ENCODE data around the gene SHFL.

Gene SHFL

GRCh38 chr19:10085641-10086590, at the start of gene SHFL:
Gene SHFL (plus strand): TSS chr19:10086317. CDS start chr19:10086428, 111 bp downstream.
- no peak for DNase-seq

GRCh38 chr19:10036601-10037071, 49.5 kb upstream of the SHFL start:
- DNase-seq, result no peak

- DNase-seq, result no peak
These were observed 48.8 kb upstream of the SHFL start for GRCh38 chr19:10037367-10037766.

GRCh38 chr19:10037809-10038208, 48.3 kb upstream of the SHFL start:
- no peak for DNase-seq

GRCh38 chr19:10043286-10043927, 42.7 kb upstream of the SHFL start:
- no peak for DNase-seq

GRCh38 chr19:10044390-10044789, 41.7 kb upstream of the SHFL start:
- no peak for DNase-seq

- no peak for DNase-seq
These were observed 40.7 kb upstream of the SHFL start for GRCh38 chr19:10045371-10045770.

- DNase-seq, result no peak
These were observed 36.5 kb upstream of the SHFL start for GRCh38 chr19:10049626-10050025.

GRCh38 chr19:10052602-10053360, 33.3 kb upstream of the SHFL start:
- DNase-seq, result no peak

- DNase-seq, result no peak
These were observed 24.3 kb upstream of the SHFL start for GRCh38 chr19:10061717-10062310.

- no peak for DNase-seq
These were observed 17.9 kb upstream of the SHFL start for GRCh38 chr19:10068205-10068604.

GRCh38 chr19:10069046-10069445, 17.1 kb upstream of the SHFL start:
- no peak for DNase-seq

GRCh38 chr19:10070730-10071446, 15.2 kb upstream of the SHFL start:
- no peak for DNase-seq

- no peak for DNase-seq
These were observed 12.0 kb upstream of the SHFL start for GRCh38 chr19:10074153-10074552.

GRCh38 chr19:10076535-10076934, 9.6 kb upstream of the SHFL start:
- no peak for DNase-seq

- no peak for DNase-seq
These were observed 7.8 kb upstream of the SHFL start for GRCh38 chr19:10078329-10078728.

GRCh38 chr19:10079031-10079453, 7.1 kb upstream of the SHFL start:
- DNase-seq, result no peak

GRCh38 chr19:10083911-10084310, 2.2 kb upstream of the SHFL start:
- DNase-seq, result no peak

- no peak for DNase-seq
These were observed 1.3 kb upstream of the SHFL start for GRCh38 chr19:10084803-10085202.

- DNase-seq, result no peak
These were observed 575 bp downstream of the SHFL start for GRCh38 chr19:10086591-10087192.

GRCh38 chr19:10087296-10088061, 1.4 kb downstream of the SHFL start:
- DNase-seq, result no peak

All from NCI-H1105 (cell line).